Stimulated activated CD8-positive, alpha-beta memory T cell treated with anti-CD3 and anti-CD28 coated beads, Interleukin-4, amount 100 ng/mL, for 24 hours (primary cell): Measurements from ENCODE around the gene NCOA1.
"Not testable (repeated sequence)": the region's sequence is repeated elsewhere in the genome, so short reads cannot be mapped to it uniquely, and the experiment has no call there.

Experiments
- DNase-seq: peaks from one replicate; pipeline ENCODE4 v3.0.0-alpha.2; 2020; ENCODE audit warnings: low read depth

Gene NCOA1

GRCh38 chr2:24490690-24491541 lies at the start of gene NCOA1:
TSS of gene NCOA1 (plus strand) at chr2:24491254. CDS start at chr2:24658678, 167,424 bp downstream.
- DNase-seq: peak; percentile 82

- no peak for DNase-seq
These were observed 42.3 kb upstream of the NCOA1 start for GRCh38 chr2:24448797-24449196.

GRCh38 chr2:24449344-24449743 lies 41.7 kb upstream of the NCOA1 start:
- no peak for DNase-seq

- DNase-seq: no peak
These were observed 39.1 kb upstream of the NCOA1 start for GRCh38 chr2:24451805-24452501.

DNA sequence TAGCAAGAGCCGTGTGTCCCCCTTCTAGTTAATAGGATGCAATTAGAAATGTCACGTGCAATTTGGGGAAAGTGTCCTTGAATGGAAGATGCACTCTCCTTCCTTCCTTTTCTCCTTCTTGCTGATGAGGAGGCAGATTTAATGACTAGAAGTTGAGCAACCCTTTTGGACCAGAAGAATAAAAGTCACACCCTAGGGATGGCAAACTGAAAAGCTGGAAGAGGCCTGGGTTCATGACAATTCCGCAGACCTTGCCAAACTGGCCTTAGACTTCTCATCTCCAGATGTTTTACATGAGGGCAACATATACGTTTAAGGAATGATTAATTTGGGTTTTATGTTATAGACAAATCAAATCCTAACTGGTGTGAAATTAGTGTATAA lies 38.6 kb upstream of the NCOA1 start:
- DNase-seq: no peak

DNA sequence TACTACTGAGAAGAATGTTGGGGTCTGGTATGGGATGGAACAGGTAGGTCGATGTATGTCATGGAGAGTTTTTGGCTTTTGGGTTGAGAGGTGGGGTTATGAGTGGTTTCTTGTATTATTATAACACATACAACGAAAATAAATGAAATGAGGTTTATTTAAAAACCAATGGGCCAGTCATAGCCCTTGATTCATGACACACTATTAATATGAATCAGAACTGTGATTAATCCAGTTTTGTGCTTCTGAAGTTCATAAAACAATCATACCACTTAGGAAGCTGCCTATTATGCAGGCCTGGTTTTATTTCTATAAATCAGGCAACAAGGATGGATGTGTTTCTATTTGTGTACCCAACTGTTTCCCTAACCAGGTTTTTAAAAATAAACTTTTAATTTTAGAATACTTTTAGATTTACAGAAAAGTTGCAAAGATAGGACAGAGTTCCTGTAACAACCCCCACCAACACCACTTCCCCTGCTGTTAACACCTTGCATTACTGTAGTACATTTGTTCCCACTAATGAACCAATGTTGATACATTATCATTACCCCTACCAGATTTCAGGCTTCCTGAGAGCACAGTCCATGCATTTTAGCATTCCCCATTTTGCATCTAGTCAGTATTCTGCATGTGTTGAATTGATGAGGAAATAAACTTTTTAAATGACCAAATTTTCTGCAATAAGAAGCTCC lies 37.5 kb upstream of the NCOA1 start:
- DNase-seq: no peak

- DNase-seq: no peak
These were observed 36.8 kb upstream of the NCOA1 start for GRCh38 chr2:24454294-24454693.

DNA sequence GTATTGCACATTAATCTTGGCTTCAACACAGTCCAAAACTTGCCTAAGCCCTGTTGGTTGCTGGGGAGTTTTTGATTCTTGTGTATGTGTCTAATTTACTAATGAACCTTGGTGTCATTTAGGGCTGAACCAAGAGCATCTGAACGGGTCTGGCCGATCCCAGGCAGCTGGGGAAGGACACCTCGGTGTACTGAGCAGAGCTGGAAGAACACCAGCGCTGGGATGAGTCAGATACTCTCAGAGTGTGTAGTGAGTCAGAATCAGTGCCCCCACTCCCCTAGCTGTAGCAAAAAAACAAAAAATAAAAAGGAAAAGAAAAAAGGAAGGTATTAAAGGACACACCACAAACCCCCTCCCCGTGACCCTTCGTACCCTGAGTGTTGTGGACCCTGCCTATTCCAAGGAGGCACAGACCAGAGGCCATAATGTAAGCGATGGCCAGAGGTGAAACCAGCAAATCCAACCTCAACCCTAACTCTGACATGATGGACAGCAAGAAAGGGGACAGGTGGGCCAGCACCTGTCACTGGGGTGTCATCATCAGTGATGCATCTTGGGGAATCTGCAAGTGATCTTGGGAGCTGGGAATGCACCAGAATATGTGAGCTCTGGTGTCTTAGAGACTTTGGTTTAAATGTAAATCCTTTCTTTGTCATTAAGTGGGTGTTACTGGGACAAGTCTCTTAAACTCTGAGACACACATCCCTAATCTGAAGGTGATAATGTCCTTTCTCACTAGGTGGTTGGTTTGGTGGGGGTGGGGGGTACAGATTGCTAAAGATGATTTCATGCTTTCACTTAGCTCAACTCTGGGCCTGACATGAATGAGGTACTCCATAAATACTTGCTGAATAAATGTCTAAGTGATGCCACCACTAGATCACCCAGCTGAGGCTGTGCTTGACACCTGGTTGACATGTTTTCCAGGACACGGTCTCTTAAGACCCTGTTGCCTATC lies 34.2 kb upstream of the NCOA1 start:
- no peak for DNase-seq

DNA sequence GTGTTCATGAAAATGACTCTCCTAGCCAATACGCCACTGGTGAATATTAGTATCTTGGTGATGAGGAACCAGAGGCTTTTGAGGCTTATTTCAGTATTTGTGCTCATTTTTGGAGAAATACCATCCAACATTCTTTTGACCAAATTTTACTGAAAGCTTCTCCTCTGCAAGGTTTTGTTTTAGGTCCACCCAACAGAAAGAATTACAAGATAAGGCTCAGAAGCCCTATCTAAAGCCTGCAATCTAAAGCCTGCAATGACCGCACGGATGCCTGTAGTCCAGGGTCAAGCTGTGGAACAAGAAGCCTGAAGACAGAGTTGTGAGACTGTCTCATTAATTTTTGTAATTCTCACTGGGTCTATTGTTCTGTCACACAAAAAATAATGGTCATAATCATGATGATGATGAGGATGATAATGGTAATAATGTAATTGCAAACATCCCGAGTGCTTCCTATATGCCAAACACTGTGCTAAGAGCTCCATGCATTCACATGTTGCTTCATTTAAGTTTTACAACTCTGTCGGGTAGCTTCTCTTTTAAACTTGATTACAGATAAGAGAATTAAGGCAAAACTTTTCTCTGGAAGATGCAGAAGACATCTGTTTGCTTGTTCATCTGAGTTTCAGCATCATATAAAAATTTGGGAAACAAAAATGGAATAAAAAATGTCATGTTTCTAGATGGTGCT lies 33.2 kb upstream of the NCOA1 start:
- DNase-seq: no peak

DNA sequence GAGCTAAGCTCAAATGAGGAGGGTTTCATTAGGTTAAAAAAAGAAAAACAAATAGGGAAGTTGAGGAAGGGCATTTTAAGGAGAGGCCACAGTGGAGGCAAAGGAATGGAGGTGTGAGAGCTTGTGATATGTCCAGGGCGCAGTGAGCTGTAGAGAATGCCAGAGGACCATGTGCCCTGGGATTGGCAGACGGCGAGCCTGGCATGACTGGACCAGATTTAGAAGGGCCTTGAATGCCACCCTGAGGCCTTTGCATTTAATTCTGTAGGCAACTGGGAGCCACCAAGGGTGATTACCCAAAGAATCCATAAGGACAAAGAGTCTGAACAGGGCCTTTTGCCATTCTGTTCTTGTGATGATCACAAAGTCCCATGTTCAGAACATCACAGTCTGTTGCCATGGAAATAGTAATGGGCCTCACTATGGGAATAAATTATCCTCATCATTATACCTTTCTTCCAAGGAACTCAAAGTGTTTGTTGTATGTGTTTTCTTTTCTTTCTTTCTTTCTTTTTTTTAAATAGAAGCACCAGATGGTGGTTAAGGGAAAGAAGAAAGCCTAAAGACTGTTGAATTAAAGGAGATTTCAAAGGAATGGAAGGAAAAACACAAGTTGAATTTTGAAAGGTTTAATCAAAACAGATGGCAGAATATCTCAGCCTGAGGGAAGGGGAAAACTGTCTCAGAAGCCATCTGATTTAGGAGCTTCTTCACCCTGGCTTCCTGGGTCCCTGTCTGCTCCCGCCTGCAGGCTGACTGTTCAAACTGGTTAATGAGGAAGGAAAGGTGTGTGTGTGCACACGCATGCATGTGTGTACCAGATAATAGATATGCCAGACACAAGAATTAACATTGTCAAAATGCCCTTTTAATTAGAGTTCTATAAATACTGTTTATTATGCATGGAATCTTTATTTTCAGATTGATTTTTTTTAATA lies 31.6 kb upstream of the NCOA1 start:
- DNase-seq: no peak

DNA sequence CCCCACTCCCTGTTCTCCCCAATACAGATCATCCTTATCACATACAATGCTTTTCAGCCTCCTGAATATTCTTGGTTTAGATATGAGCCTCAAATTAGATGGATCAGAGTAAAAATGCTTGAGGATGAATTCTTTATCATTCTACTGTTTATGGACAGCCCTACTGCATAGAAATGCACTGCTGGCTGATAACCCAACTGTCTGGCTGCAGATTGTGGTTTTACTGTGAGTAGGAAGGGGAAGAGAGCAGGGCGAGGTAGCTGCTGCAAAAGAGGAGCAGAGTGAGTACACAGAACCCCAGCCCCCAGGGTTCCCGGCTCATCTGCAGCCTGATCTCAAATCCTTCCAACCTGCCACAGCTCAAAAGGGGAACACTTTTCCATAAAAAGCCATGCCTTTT lies 29.4 kb upstream of the NCOA1 start:
- DNase-seq: no peak

GRCh38 chr2:24463271-24463670 lies 27.8 kb upstream of the NCOA1 start:
- no peak for DNase-seq

GRCh38 chr2:24466871-24467870 lies 23.9 kb upstream of the NCOA1 start:
- DNase-seq: no peak

GRCh38 chr2:24468453-24468852 lies 22.6 kb upstream of the NCOA1 start:
- not testable (repeated sequence) for DNase-seq

DNA sequence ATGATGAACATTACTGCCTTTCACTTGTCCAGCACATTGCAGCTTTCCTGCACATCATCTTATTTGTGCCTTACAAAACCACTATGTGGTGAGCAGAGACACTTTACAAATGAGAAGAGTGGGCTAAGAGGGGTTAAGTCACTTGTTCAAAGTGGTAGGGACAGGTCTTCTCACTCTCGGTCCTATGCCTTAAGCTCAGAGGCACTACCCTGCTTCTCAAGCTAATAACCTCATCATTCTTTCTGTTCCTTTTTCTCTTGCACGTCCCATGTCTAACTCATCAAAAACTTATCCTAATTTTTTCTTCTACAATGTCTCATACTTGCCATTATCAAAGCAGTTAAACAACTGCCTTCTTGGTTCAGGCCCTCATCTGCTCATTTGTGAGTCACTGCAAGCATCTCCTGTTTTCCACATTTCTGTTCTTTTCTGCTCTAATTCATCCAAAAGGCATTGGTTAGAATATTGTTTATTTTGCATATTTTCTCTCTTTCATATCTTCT lies 21.9 kb upstream of the NCOA1 start:
- DNase-seq: no peak

- no peak for DNase-seq
These were observed 19.4 kb upstream of the NCOA1 start for GRCh38 chr2:24471662-24472061.

DNA sequence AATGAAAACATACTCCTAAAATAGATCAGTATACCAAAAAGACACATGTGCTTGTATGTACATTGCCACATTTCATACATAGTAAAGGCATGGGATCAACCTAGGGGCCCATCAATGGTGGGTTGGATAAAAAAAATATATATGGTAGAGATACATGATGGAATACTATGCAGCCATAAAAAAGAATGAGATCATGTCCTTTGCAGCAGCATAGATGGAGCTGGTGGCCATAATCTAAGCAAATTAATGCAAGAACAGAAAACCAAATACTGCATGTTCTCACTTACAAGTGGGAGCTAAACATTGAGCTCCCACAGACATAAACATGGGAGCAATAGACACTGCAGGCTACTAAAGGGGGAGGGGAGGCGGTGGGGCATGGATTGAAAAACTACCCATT lies 18.6 kb upstream of the NCOA1 start:
- no peak for DNase-seq

DNA sequence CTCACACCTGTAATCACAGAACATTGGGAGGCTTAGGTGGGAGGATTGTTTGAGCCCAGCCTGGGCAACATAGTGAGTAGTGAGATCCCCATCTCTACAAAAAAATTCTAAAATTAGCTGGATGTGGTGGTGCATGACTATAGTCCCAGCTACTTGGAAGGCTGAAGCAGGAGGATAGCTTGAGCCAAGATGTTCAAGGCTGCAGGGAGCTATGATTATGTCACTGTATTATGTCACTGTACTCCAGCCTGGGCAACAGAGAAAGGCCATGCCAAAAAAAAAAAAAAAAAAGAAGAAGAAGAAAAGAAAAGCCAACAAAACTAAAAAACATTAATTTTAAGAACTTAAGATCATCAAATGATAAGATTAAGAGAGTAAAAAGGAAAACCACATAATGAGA lies 17.4 kb upstream of the NCOA1 start:
- DNase-seq: no peak

- DNase-seq: no peak
These were observed 17.0 kb upstream of the NCOA1 start for GRCh38 chr2:24474053-24474452.
